Measurements from ENCODE around the gene GALNT18.

The GALNT18 gene

GRCh38 chr11:11624204-11624603 is 2.4 kb upstream of the GALNT18 start:
- no peak for DNase-seq (ENCODE audit: low read depth)

GRCh38 chr11:11622772-11623171 is 967 bp upstream of the GALNT18 start:
- no peak for DNase-seq (ENCODE audit: low read depth)

GRCh38 chr11:11622340-11622706 is 518 bp upstream of the GALNT18 start:
- no peak for DNase-seq (ENCODE audit: low read depth)

- DNase-seq (ENCODE audit: low read depth), result no peak
These were observed 758 bp downstream of the GALNT18 start for GRCh38 chr11:11620921-11621572.

GRCh38 chr11:11620173-11620920 is 1.5 kb downstream of the GALNT18 start:
- DNase-seq (ENCODE audit: low read depth), result no peak

- DNase-seq (ENCODE audit: low read depth), result no peak
These were observed 2.8 kb downstream of the GALNT18 start for GRCh38 chr11:11618973-11619435.

GRCh38 chr11:11615086-11615485 is 6.7 kb downstream of the GALNT18 start:
- DNase-seq (ENCODE audit: low read depth), result no peak

GRCh38 chr11:11612439-11612838 is 9.4 kb downstream of the GALNT18 start:
- DNase-seq (ENCODE audit: low read depth), result no peak

GRCh38 chr11:11611381-11611780 is 10.4 kb downstream of the GALNT18 start:
- DNase-seq (ENCODE audit: low read depth), result no peak

GRCh38 chr11:11608783-11609232 is 13.0 kb downstream of the GALNT18 start:
- DNase-seq (ENCODE audit: low read depth), result no peak

GRCh38 chr11:11607772-11608171 is 14.0 kb downstream of the GALNT18 start:
- DNase-seq (ENCODE audit: low read depth), result no peak

- DNase-seq (ENCODE audit: low read depth), result no peak
These were observed 15.9 kb downstream of the GALNT18 start for GRCh38 chr11:11605821-11606450.

- no peak for DNase-seq (ENCODE audit: low read depth)
These were observed 16.6 kb downstream of the GALNT18 start for GRCh38 chr11:11605181-11605580.

- no peak for DNase-seq (ENCODE audit: low read depth)
These were observed 17.3 kb downstream of the GALNT18 start for GRCh38 chr11:11604370-11604990.

GRCh38 chr11:11602011-11602410 is 19.8 kb downstream of the GALNT18 start:
- no peak for DNase-seq (ENCODE audit: low read depth)

GRCh38 chr11:11600288-11600687 is 21.5 kb downstream of the GALNT18 start:
- no peak for DNase-seq (ENCODE audit: low read depth)

- no peak for DNase-seq (ENCODE audit: low read depth)
These were observed 23.6 kb downstream of the GALNT18 start for GRCh38 chr11:11598243-11598642.

- DNase-seq (ENCODE audit: low read depth), result no peak
These were observed 27.6 kb downstream of the GALNT18 start for GRCh38 chr11:11594162-11594561.

GRCh38 chr11:11592146-11592684 is 29.6 kb downstream of the GALNT18 start:
- no peak for DNase-seq (ENCODE audit: low read depth)

GRCh38 chr11:11589437-11589836 is 32.4 kb downstream of the GALNT18 start:
- no peak for DNase-seq (ENCODE audit: low read depth)

- DNase-seq (ENCODE audit: low read depth), result no peak
These were observed 32.9 kb downstream of the GALNT18 start for GRCh38 chr11:11588891-11589290.

GRCh38 chr11:11588243-11588642 is 33.6 kb downstream of the GALNT18 start:
- no peak for DNase-seq (ENCODE audit: low read depth)
